Activated naive CD8-positive, alpha-beta T cell (primary cell): Measurements from ENCODE around the gene CERK.
"Not testable (repeated sequence)": the region's sequence is repeated elsewhere in the genome, so short reads cannot be mapped to it uniquely, and the experiment has no call there.

Experiments used
- H3K27ac Mint-ChIP-seq: one replicate; pipeline ENCODE4 v1.8.0; 2021; ENCODE audit warnings: mixed read lengths
- H3K27me3 Mint-ChIP-seq: one replicate; pipeline ENCODE4 v1.8.0; 2021; ENCODE audit warnings: mixed read lengths
- H3K36me3 Mint-ChIP-seq: one replicate; pipeline ENCODE4 v1.8.0; 2021; ENCODE audit warnings: mixed read lengths
- H3K4me1 Mint-ChIP-seq: one replicate; pipeline ENCODE4 v1.8.0; 2021; ENCODE audit warnings: low read depth, mixed read lengths
- H3K4me3 Mint-ChIP-seq: one replicate; pipeline ENCODE4 v1.8.0; 2021; ENCODE audit warnings: mild to moderate bottlenecking, mixed read lengths
- H3K9me3 Mint-ChIP-seq: one replicate; pipeline ENCODE4 v1.8.0; 2021; ENCODE audit warnings: low read depth, mixed read lengths

The CERK gene

GRCh38 chr22:46734213-46734722 is 3.8 kb downstream of the CERK start:
- Mint-ChIP-seq H3K27ac (peak overlapping the region; percentile 99), H3K4me1 (peaks cover 56% of the 10 kb centered on the region), H3K4me3 (peak overlapping the region; percentile 99)
- not testable (repeated sequence) for H3K27me3 Mint-ChIP-seq, H3K36me3 Mint-ChIP-seq, H3K9me3 Mint-ChIP-seq

- H3K9me3 Mint-ChIP-seq: no peaks in the 10 kb centered on the region
- H3K4me1 Mint-ChIP-seq: peaks cover 63% of the 10 kb centered on the region
- no peaks in the 10 kb centered on the region for H3K27me3 Mint-ChIP-seq
- H3K36me3 Mint-ChIP-seq: peaks cover 2% of the 10 kb centered on the region
- no peak overlapping the region for H3K4me3 Mint-ChIP-seq
- H3K27ac Mint-ChIP-seq: peak overlapping the region; percentile 28
Observed at GRCh38 chr22:46732513-46732912, 5.5 kb downstream of the CERK start.

GRCh38 chr22:46732041-46732379 is 6.0 kb downstream of the CERK start:
- Mint-ChIP-seq H3K4me1 (peaks cover 59% of the 10 kb centered on the region), H3K4me3 (no peak overlapping the region), H3K27me3 (no peaks in the 10 kb centered on the region), H3K9me3 (no peaks in the 10 kb centered on the region), H3K27ac (peak overlapping the region; percentile 90), H3K36me3 (peaks cover 2% of the 10 kb centered on the region)

- Mint-ChIP-seq H3K27me3 (no peaks in the 10 kb centered on the region), H3K36me3 (peaks cover 2% of the 10 kb centered on the region), H3K4me3 (peak overlapping the region; percentile 39), H3K4me1 (peaks cover 55% of the 10 kb centered on the region), H3K9me3 (no peaks in the 10 kb centered on the region), H3K27ac (peak overlapping the region; percentile 90)
Observed at GRCh38 chr22:46731246-46732040, 6.6 kb downstream of the CERK start.

GRCh38 chr22:46730568-46731245 is 7.3 kb downstream of the CERK start:
- H3K27ac Mint-ChIP-seq: peak overlapping the region; percentile 90
- no peaks in the 10 kb centered on the region for H3K27me3 Mint-ChIP-seq
- H3K4me1 Mint-ChIP-seq: peaks cover 50% of the 10 kb centered on the region

GRCh38 chr22:46728470-46728869 is 9.6 kb downstream of the CERK start:
- no peaks in the 10 kb centered on the region for H3K9me3 Mint-ChIP-seq
- no peak overlapping the region for H3K4me3 Mint-ChIP-seq
- peaks cover 2% of the 10 kb centered on the region for H3K36me3 Mint-ChIP-seq
- H3K4me1 Mint-ChIP-seq: peaks cover 40% of the 10 kb centered on the region
- peak overlapping the region; percentile 22 for H3K27ac Mint-ChIP-seq
- H3K27me3 Mint-ChIP-seq: no peaks in the 10 kb centered on the region

More at GRCh38 chr22:46730568-46731245, 7.3 kb downstream of the CERK start:
- peak overlapping the region; percentile 51 for H3K4me3 Mint-ChIP-seq
- H3K9me3 Mint-ChIP-seq: no peaks in the 10 kb centered on the region
- H3K36me3 Mint-ChIP-seq: peaks cover 2% of the 10 kb centered on the region

GRCh38 chr22:46727813-46728364 is 10.2 kb downstream of the CERK start:
- Mint-ChIP-seq H3K9me3 (no peaks in the 10 kb centered on the region), H3K4me3 (no peak overlapping the region), H3K27me3 (no peaks in the 10 kb centered on the region), H3K27ac (peak overlapping the region; percentile 41), H3K4me1 (peaks cover 40% of the 10 kb centered on the region), H3K36me3 (peaks cover 2% of the 10 kb centered on the region)

- Mint-ChIP-seq H3K4me3 (no peak overlapping the region), H3K4me1 (peaks cover 34% of the 10 kb centered on the region), H3K9me3 (no peaks in the 10 kb centered on the region), H3K36me3 (peaks cover 2% of the 10 kb centered on the region), H3K27me3 (no peaks in the 10 kb centered on the region), H3K27ac (peak overlapping the region; percentile 70)
Observed at GRCh38 chr22:46726986-46727317, 11.1 kb downstream of the CERK start.

- H3K36me3 Mint-ChIP-seq: peaks cover 2% of the 10 kb centered on the region
- H3K27ac Mint-ChIP-seq: peak overlapping the region; percentile 70
- peaks cover 30% of the 10 kb centered on the region for H3K4me1 Mint-ChIP-seq
- no peaks in the 10 kb centered on the region for H3K27me3 Mint-ChIP-seq
- no peaks in the 10 kb centered on the region for H3K9me3 Mint-ChIP-seq
- no peak overlapping the region for H3K4me3 Mint-ChIP-seq
Observed at GRCh38 chr22:46726066-46726985, 11.7 kb downstream of the CERK start.

GRCh38 chr22:46725096-46725495 is 13.0 kb downstream of the CERK start:
- Mint-ChIP-seq H3K4me3 (no peak overlapping the region), H3K4me1 (peaks cover 21% of the 10 kb centered on the region), H3K27ac (no peak overlapping the region), H3K27me3 (no peaks in the 10 kb centered on the region), H3K36me3 (peaks cover 2% of the 10 kb centered on the region), H3K9me3 (no peaks in the 10 kb centered on the region)

- peaks cover 18% of the 10 kb centered on the region for H3K4me1 Mint-ChIP-seq
- no peaks in the 10 kb centered on the region for H3K9me3 Mint-ChIP-seq
- peak overlapping the region; percentile 46 for H3K27ac Mint-ChIP-seq
- peaks cover 3% of the 10 kb centered on the region for H3K36me3 Mint-ChIP-seq
- no peaks in the 10 kb centered on the region for H3K27me3 Mint-ChIP-seq
- H3K4me3 Mint-ChIP-seq: no peak overlapping the region
Observed at GRCh38 chr22:46723882-46724281, 14.2 kb downstream of the CERK start.

- H3K4me3 Mint-ChIP-seq: no peak overlapping the region
- H3K9me3 Mint-ChIP-seq: no peaks in the 10 kb centered on the region
- peak overlapping the region; percentile 72 for H3K27ac Mint-ChIP-seq
- H3K36me3 Mint-ChIP-seq: peaks cover 7% of the 10 kb centered on the region
- H3K4me1 Mint-ChIP-seq: peaks cover 11% of the 10 kb centered on the region
- no peaks in the 10 kb centered on the region for H3K27me3 Mint-ChIP-seq
Observed at GRCh38 chr22:46721501-46722085, 16.5 kb downstream of the CERK start.

- H3K36me3 Mint-ChIP-seq: peaks cover 7% of the 10 kb centered on the region
- no peaks in the 10 kb centered on the region for H3K27me3 Mint-ChIP-seq
- no peak overlapping the region for H3K4me3 Mint-ChIP-seq
- no peaks in the 10 kb centered on the region for H3K9me3 Mint-ChIP-seq
- no peak overlapping the region for H3K27ac Mint-ChIP-seq
- H3K4me1 Mint-ChIP-seq: peaks cover 10% of the 10 kb centered on the region
Observed at GRCh38 chr22:46719921-46720320, 18.1 kb downstream of the CERK start.

GRCh38 chr22:46714550-46714949 is 23.5 kb downstream of the CERK start:
- H3K36me3 Mint-ChIP-seq: peaks cover 8% of the 10 kb centered on the region
- no peaks in the 10 kb centered on the region for H3K27me3 Mint-ChIP-seq
- peaks cover 5% of the 10 kb centered on the region for H3K4me1 Mint-ChIP-seq
- H3K4me3 Mint-ChIP-seq: no peak overlapping the region
- H3K27ac Mint-ChIP-seq: peak overlapping the region; percentile 58
- no peaks in the 10 kb centered on the region for H3K9me3 Mint-ChIP-seq
